HFFc6 (cell line): Measurements from ENCODE around the gene PCGF1. TPM values are rescaled to one million over a fixed set of nuclear protein-coding genes. Genes with fewer than 3 reads are reported as not detected.

Experiments
- DNase-seq: peaks from one replicate; pipeline ENCODE4 v3.0.0-alpha.2; 2018
- H3K27ac Mint-ChIP-seq: 2 replicates; pipeline ENCODE4 v1.8.0; 2020; ENCODE audit warnings: mild to moderate bottlenecking, mixed read lengths
- H3K27me3 Mint-ChIP-seq: 2 replicates; pipeline ENCODE4 v1.8.0; 2021; ENCODE audit warnings: mild to moderate bottlenecking, moderate library complexity, mixed read lengths; ENCODE audit not compliant: insufficient read depth
- H3K36me3 Mint-ChIP-seq: 2 replicates; pipeline ENCODE4 v1.8.0; 2021; ENCODE audit warnings: low read depth, mixed read lengths
- H3K4me1 Mint-ChIP-seq: 2 replicates; pipeline ENCODE4 v1.8.0; 2020; ENCODE audit warnings: low read depth, mixed read lengths
- H3K4me3 Mint-ChIP-seq: 2 replicates; pipeline ENCODE4 v1.8.0; 2020; ENCODE audit warnings: mild to moderate bottlenecking, moderate library complexity, mixed read lengths
- H3K9me3 Mint-ChIP-seq: 2 replicates; pipeline ENCODE4 v1.8.0; 2020; ENCODE audit warnings: mild to moderate bottlenecking, mixed read lengths
- total RNA-seq, 6 experiments: library from RNA; stranded (reverse); fragmentation: NEBNext Ultra II Directional; extraction: Animal tissue kit (Norgen Biotek cat#: 25700); gene quantifications; 2 replicates in 1 of 6; 3 replicates in 5 of 6; pipeline ENCODE4 v1.2.3, GENCODE V29; 2021
- TF ChIP-seq, protein P1 (sequence below): fragments of 200-600 bp; sonication (generic); IDR thresholded peaks from 2 replicates; pipeline ENCODE4 v1.5.0; 2021; ENCODE audit warnings: antibody characterized with exemption, mild to moderate bottlenecking

PCGF1 gene
- total RNA-seq, 6 experiments from 2014 or later: 26.0 to 33.8 (median 29.3) TPM

DNA sequence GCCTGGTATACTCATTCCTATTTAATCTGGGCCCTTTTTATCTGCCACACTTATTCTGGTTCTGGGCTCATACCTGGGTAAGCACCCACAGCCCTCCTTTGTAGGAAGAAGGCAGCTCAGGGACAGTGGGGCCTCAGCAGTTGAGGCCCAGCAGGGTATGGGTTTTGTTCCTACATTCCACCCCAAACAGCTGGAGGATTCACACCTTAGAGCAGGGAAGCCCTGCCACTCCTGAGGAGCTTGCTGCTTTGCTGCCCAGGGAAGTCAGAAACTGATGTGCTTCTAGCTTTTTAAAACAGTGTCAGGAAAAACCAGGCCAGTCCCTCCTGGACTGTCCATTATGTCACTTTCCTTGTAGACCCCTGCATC is 6.9 kb downstream of the PCGF1 start:
- Mint-ChIP-seq H3K27me3 (peaks cover 17% of the 10 kb centered on the region), H3K36me3 (peaks cover 15% of the 10 kb centered on the region), H3K4me3 (no peak overlapping the region)

DNA sequence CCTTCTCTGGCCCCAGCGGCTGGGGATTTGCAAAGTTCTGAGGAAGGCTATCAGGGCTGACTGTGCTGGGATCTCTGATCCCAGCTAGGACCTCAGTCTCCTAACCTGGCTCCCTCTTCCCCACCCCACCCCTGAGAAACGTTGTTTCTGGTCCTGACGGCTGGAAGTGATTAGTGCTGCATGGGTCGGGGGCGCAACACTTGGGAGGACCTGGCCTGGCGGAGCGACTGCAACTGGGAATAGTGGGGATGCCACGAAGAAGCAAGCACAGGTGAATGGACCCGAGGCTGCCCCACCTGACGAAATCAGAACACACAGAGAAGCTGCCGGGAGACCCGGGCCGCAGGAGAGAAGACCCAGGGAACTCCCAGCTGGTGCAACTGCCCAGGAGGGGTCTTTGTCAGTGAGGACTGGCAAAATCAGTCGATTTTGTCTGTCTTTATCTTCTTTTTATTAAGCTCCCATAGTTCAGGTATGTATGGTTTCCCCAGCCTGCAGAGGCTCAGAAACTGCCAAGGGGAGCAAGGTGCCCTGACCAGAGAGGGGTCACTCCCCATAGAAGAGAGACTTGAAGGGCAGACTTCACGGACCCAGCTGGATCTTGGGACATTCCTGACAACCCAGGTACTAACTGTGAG is 7.4 kb downstream of the PCGF1 start:
- TF ChIP-seq, protein P1, sequence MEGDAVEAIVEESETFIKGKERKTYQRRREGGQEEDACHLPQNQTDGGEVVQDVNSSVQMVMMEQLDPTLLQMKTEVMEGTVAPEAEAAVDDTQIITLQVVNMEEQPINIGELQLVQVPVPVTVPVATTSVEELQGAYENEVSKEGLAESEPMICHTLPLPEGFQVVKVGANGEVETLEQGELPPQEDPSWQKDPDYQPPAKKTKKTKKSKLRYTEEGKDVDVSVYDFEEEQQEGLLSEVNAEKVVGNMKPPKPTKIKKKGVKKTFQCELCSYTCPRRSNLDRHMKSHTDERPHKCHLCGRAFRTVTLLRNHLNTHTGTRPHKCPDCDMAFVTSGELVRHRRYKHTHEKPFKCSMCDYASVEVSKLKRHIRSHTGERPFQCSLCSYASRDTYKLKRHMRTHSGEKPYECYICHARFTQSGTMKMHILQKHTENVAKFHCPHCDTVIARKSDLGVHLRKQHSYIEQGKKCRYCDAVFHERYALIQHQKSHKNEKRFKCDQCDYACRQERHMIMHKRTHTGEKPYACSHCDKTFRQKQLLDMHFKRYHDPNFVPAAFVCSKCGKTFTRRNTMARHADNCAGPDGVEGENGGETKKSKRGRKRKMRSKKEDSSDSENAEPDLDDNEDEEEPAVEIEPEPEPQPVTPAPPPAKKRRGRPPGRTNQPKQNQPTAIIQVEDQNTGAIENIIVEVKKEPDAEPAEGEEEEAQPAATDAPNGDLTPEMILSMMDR: no peak

More for the DNA sequence above, 6.9 kb downstream of the PCGF1 start:
- peaks cover 42% of the 10 kb centered on the region for H3K4me1 Mint-ChIP-seq
- TF ChIP-seq, protein P1: no peak
- H3K27ac Mint-ChIP-seq: no peak overlapping the region
- DNase-seq: no peak
- H3K9me3 Mint-ChIP-seq: no peaks in the 10 kb centered on the region

DNA sequence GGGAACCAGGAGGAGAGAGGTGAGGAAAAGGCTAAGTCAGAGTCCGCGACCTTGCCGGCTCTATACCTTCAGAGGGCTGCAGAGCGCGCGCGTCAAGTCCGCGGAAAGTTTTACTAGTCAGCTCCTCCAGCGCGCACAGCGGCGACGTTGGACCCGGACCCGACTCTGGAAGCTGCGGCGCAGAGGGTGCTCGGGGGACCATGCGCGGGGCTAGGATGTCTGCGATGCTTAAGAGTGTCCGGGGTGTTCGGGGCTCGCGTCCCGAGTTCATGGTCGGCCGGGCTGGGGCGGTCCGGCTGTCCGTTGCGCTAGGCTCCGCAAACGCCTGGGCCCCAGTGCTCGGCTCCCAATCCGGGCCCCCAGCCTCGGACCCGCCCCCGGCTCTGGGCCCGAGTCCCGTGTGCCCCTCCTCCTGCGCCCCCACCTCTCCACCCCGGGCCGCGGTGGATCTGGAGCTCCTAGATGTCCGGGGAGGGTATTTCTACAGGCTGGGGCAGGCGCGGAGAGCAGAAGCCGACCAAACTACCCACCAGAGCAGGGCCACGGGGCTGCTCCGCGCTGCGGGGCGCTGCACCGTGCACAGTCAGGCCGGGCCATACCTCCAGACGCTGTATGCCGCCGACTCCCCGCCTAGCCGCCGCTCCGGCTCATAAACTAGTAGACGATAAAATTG is 8.1 kb downstream of the PCGF1 start, which contains the start of gene LBX2:
LBX2 (minus strand) TSS at position 337 of the 673 bp plus-strand sequence; CDS start at position 271, 66 bp downstream.
- Mint-ChIP-seq H3K27ac (0 out of 2 replicates have a peak within 1 kb of the TSS, but pooled peaks have one; percentile 37), H3K27me3 (peaks cover 19% of the 10 kb centered on the region), H3K4me3 (peak within 1 kb of the TSS; percentile 88), H3K4me1 (peaks cover 31% of the 10 kb centered on the region), H3K36me3 (peaks cover 6% of the 10 kb centered on the region), H3K9me3 (no peaks in the 10 kb centered on the region)
- no peak for DNase-seq
- TF ChIP-seq, protein P1: no peak

More for the DNA sequence above, 7.4 kb downstream of the PCGF1 start:
- DNase-seq: no peak
- Mint-ChIP-seq H3K27ac (no peak overlapping the region), H3K36me3 (peaks cover 12% of the 10 kb centered on the region), H3K4me3 (peak overlapping the region; percentile 88; the same call in 1 of the 2 replicates), H3K4me1 (peaks cover 37% of the 10 kb centered on the region), H3K27me3 (peaks cover 19% of the 10 kb centered on the region), H3K9me3 (no peaks in the 10 kb centered on the region)

DNA sequence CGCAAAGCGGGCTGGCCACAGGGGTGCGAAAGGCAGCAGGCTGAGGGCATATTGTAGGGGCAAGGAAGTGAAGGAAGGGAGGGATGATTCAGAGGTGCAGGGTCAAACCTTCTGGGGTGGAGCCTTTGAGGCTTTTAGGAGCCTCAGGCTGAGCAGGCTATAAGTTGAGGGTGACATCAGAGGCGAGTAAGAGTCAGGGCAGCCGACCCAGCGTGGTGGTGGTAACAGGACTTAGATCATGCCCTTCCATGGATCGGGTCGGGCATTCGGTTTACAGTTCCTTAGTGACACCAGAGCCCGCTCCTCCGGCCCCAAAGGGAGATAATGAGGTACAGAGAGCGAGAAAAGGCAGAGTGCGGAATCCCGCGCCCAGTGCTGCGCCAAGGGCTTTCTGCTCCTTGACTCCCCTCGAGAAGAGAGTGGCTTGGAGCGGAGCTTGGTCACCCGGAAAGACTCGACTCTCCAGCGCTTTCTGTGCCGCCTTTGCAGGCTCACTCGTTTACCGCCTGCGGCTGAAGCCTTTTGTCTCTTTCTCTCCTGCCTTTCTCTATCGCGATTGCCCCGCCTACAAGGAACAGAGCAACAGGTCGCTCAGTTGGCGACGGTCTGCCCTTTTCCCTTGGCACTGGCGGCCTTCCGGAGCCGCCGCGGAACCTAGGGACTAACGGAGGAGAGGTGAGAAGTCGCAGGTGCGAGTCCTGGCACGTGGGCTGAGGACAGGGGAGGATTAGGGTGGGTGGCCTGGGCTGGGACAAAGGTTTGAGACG is 8.8 kb downstream of the PCGF1 start:
- H3K4me1 Mint-ChIP-seq: peaks cover 30% of the 10 kb centered on the region
- 0 out of 2 replicates have a peak overlapping the region, but pooled peaks have one; percentile 37 for H3K27ac Mint-ChIP-seq
- H3K9me3 Mint-ChIP-seq: no peaks in the 10 kb centered on the region
- DNase-seq: no peak
- peak overlapping the region; percentile 88 for H3K4me3 Mint-ChIP-seq
- H3K27me3 Mint-ChIP-seq: peaks cover 19% of the 10 kb centered on the region
- H3K36me3 Mint-ChIP-seq: peaks cover 8% of the 10 kb centered on the region
- TF ChIP-seq, protein P1: no peak

DNA sequence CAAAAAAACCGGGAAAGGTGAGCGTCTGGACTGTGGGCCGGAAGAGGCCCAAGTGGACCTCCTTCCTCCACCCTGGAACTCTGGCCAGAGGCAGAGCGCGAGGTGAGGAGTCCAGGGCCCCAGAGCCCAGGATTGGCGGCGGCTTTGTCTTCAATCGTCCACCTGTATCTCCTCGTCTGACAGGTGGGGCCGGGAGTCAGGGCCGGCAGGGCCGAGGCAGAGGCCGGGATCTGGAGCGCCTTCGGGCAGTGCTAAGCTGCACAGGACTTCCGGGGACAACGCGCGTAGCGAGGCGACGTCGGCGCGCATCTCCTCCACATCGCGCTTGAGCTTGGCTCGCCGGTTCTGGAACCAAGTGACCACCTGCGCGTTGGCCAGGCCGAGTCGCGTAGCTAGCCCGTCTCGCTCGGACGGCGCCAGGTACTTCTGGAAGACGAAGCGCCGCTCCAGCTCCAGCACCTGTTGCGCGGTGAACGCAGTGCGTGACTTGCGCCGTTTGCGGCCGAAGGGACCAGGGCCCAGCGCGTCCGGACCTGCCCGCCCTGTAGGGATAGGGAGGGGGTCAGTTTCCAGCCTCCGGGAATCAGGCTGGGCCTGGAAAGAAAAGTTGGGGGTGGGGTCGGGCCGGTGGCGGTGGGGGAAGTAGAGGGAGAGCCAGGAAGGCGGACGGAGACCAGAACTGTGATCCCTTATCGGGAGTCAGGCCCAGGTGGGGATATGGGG is 9.6 kb downstream of the PCGF1 start:
- TF ChIP-seq, protein P1: no peak
- no peaks in the 10 kb centered on the region for H3K9me3 Mint-ChIP-seq
- H3K27me3 Mint-ChIP-seq: peaks cover 17% of the 10 kb centered on the region
- H3K4me3 Mint-ChIP-seq: peak overlapping the region; percentile 88
- DNase-seq: no peak
- H3K4me1 Mint-ChIP-seq: peaks cover 31% of the 10 kb centered on the region
- no peak overlapping the region for H3K27ac Mint-ChIP-seq
- H3K36me3 Mint-ChIP-seq: peaks cover 13% of the 10 kb centered on the region
